Suprapubic skin (tissue), 3 donors: ENCODE data around the gene GIPC1.

Experiments used
- CTCF ChIP-seq, 2 donors: fragments of 200-600 bp in 1 of 2; fragments of 450-650 bp in 1 of 2; sonication (generic) in 1 of 2; IDR thresholded peaks; one replicate each; pipeline ENCODE4 v1.5.1; 2016 to 2019; ENCODE audit warnings: antibody characterized with exemption in 2 of 2, mild to moderate bottlenecking in 1 of 2, moderate library complexity in 1 of 2
- EP300 ChIP-seq: sonication (generic); formaldehyde crosslinking; IDR thresholded peaks from one replicate; pipeline ENCODE4 v1.6.1; 2017; ENCODE audit warnings: antibody characterized with exemption

GRCh38 chr19:14470031-14470876 lies 25.7 kb downstream of the GIPC1 start:
- TF ChIP-seq CTCF (IDR thresholded peaks at IDR 0.05) (no peak), EP300 (no peak)
